Testis (tissue), 3 donors: ENCODE data around the gene SLC49A3. TPM values are rescaled to one million over a fixed set of nuclear protein-coding genes. Genes with fewer than 3 reads are reported as not detected.

Source experiments
- DNase-seq: peaks from one replicate; pipeline ENCODE4 v3.0.0-alpha.2; 2019
- H3K27ac ChIP-seq, 2 donors: fragments of 200-600 bp; sonication (generic); one replicate each; pipeline ENCODE4 v1.5.1; 2019
- H3K27me3 ChIP-seq: fragments of 200-600 bp; sonication (generic); one replicate; pipeline ENCODE4 v1.5.1; 2019
- H3K36me3 ChIP-seq: fragments of 200-600 bp; sonication (generic); one replicate; pipeline ENCODE4 v1.5.1; 2017; ENCODE audit warnings: low read depth; ENCODE audit errors: missing control alignments
- H3K4me1 ChIP-seq: fragments of 200-600 bp; sonication (generic); one replicate; pipeline ENCODE4 v1.5.1; 2019
- H3K4me3 ChIP-seq, 2 donors: fragments of 200-600 bp; sonication (generic); one replicate each; pipeline ENCODE4 v1.5.1; 2017 to 2019
- H3K9me3 ChIP-seq: fragments of 200-600 bp; sonication (generic); one replicate; pipeline ENCODE4 v1.5.1; 2017
- POLR2A ChIP-seq: fragments of 450-650 bp; IDR thresholded peaks from one replicate; pipeline ENCODE4 v1.6.1; 2017; ENCODE audit warnings: antibody characterized with exemption, mild to moderate bottlenecking, moderate library complexity
- WGBS, 2 donors: methylation state at CpG; one replicate each; pipeline ENCODE4 v1.1.5; 2018; 5-methylcytosine and 5-hydroxymethylcytosine counted together
- intact Hi-C: fragments of 100-400 bp; cut with DNase I; formaldehyde crosslinking; loops from one replicate; pipeline ENCODE4 v1.15.1; 2023; ENCODE audit warnings: low total_unique reads
- polyA plus RNA-seq: library from polyadenylated mRNA; stranded (reverse); fragments of 350-450 nt; fragmentation: Illumina TruSeq; extraction: RNeasy Lipid Tissue Mini Kit (QIAGEN cat#74804); gene quantifications from one replicate; pipeline ENCODE4 v1.2.3, GENCODE V29; 2014; ENCODE audit warnings: low read depth, low replicate concordance; ENCODE audit not compliant: insufficient read depth
- total RNA-seq, 2 donors: library from RNA; depleted of rRNA; stranded (reverse); fragments of >200 nt; gene quantifications; one replicate each; pipeline ENCODE4 v1.2.3, GENCODE V29; 2016
- TF ChIP-seq, protein P1 (sequence below), 3 experiments: fragments of 450-650 bp in 2 of 3; fragments of 200-600 bp in 1 of 3; sonication (generic) in 1 of 3; IDR thresholded peaks; one replicate each; pipeline ENCODE4 v1.5.1; 2016 to 2019; ENCODE audit warnings: antibody characterized with exemption in 3 of 3, mild to moderate bottlenecking in 2 of 3, moderate library complexity in 1 of 3

The SLC49A3 gene
- total and polyA plus RNA-seq, 3 donors from 2014 or later, result 7.3 to 23.5 (median 10.1) TPM

DNA sequence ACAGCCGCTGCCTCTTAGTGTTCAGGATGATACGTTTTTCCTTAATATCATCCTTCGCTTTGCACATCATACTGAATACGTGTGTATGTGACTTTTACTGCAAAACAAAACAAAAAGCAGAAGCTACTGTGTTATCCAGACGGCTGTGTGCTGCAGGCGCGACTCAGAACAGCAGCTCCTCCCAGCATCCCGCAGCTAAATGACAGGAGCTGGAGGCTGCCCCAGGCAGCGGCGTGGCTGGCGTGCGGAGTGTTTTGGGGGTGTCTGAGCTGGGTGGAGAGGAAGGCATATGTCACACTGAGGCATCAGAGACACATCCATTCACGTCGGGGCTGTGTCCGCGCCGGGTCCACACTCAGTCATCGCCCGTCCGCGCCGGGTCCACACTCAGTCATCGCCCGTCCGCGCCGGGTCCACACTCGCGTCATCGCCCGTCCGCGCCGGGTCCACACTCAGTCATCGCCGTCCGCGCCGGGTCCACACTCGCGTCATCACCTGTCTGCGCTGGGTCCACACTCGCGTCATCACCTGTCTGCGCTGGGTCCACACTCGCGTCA is 33.3 kb upstream of the SLC49A3 start:
- no peak overlapping the region for H3K27ac ChIP-seq
- intact Hi-C loops, result no loop called here

DNA sequence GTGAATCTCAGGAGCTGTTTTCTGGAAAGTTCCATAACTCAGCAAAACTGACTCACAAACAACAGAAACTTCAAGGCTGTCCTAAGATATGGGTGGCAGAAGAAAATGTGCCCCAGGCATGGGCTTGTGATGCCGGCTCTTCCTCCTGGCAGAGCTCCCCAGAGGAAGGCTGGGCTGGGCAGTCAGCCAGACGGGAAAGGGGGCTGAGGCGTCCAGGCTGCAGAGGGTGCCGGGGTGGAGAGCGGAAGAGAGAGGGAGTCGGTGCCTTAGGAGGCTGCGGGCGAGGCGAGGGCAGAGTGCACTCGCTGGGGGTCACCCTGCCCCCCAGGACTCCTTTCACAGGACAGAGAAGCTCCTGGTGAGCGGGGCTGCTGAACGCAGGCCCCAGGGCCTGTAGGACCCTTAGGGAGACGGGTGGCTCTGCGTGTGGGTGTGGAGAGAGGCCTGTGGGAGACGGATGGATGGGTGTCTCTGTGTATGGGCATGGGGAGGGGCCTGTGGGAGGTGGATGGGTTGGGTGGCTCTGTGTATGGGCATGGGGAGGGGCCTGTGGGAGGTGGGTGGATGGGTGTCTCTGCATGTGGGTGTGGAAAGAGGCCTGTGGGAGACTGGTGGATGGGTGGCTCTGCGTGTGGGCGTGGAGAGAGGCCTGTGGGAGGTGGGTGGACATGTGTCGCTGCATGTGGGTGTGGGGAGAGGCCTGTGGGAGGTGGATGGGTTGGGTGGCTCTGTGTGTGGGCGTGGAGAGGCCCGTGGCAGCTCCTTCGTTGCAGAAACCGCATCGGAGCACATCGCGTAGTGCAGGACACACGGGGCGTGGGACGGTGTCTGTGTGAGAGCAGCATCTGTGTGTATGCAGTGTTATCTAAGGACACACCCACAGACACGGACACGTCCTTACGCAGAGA is 32.6 kb upstream of the SLC49A3 start:
- Histone ChIP-seq H3K36me3 (no peaks in the 10 kb centered on the region), H3K4me3 (no peak overlapping the region), H3K27ac (peak overlapping the region; percentile 22 to 72), H3K9me3 (no peaks in the 10 kb centered on the region), H3K27me3 (no peaks in the 10 kb centered on the region), H3K4me1 (peaks cover 44% of the 10 kb centered on the region)
- DNase-seq, result peak; percentile 89
- intact Hi-C loops, result no loop called here
- 44 to 45% methylated on average over 29 to 31 of the region's 31 CpGs for WGBS, 2 donors
- TF ChIP-seq, protein P1, sequence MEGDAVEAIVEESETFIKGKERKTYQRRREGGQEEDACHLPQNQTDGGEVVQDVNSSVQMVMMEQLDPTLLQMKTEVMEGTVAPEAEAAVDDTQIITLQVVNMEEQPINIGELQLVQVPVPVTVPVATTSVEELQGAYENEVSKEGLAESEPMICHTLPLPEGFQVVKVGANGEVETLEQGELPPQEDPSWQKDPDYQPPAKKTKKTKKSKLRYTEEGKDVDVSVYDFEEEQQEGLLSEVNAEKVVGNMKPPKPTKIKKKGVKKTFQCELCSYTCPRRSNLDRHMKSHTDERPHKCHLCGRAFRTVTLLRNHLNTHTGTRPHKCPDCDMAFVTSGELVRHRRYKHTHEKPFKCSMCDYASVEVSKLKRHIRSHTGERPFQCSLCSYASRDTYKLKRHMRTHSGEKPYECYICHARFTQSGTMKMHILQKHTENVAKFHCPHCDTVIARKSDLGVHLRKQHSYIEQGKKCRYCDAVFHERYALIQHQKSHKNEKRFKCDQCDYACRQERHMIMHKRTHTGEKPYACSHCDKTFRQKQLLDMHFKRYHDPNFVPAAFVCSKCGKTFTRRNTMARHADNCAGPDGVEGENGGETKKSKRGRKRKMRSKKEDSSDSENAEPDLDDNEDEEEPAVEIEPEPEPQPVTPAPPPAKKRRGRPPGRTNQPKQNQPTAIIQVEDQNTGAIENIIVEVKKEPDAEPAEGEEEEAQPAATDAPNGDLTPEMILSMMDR (IDR thresholded peaks at IDR 0.05), result no peak
- TF ChIP-seq POLR2A, result no peak

More for the DNA sequence above, 33.3 kb upstream of the SLC49A3 start:
- no peaks in the 10 kb centered on the region for H3K27me3 ChIP-seq
- DNase-seq, result no peak
- no peaks in the 10 kb centered on the region for H3K36me3 ChIP-seq
- no peak overlapping the region for H3K4me3 ChIP-seq
- 83 to 84% methylated on average over 46 to 47 of the region's 47 CpGs for WGBS, 2 donors
- TF ChIP-seq POLR2A, result no peak
- TF ChIP-seq, protein P1 (IDR thresholded peaks at IDR 0.05), result no peak
- no peaks in the 10 kb centered on the region for H3K9me3 ChIP-seq
- H3K4me1 ChIP-seq, result peaks cover 52% of the 10 kb centered on the region

DNA sequence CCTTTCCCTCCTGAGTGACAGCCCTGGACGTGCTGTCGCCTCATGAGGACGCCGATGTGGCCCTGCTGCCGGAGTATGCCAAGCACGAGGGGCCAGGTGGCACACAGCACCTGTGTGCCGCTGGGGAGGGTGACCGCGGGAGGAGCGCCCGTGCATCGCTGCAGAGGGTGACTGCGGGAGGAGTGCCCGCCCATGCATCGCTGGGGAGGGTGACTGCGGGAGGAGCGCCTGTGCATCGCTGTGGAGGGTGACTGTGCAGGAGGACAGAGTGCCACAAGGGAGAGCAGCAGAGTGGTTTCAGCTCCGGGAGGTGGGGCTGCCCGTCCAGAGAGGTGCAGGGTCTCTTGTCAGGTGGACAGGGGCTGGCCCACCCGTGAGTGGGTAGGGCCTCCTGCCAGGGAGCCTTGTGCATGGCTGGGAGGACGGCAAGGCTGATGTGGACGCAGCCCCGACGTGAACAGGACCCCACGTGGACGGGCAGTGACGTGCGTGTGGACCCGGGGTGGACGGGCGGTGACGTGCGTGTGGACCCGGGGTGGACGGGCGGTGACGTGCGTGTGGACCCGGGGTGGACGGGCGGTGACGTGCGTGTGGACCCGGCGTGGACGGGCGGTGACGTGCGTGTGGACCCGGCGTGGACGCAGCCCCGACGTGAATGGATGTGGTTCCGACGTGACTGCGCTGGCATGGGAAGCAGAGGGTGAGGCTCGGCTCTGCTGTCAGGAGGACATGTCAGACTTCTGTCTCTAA is 31.3 kb upstream of the SLC49A3 start:
- H3K27ac ChIP-seq, result peak overlapping the region; percentile 22 to 72
- intact Hi-C loops, result no loop called here
- no peak for DNase-seq
- no peaks in the 10 kb centered on the region for H3K36me3 ChIP-seq
- no peaks in the 10 kb centered on the region for H3K9me3 ChIP-seq
- H3K4me1 ChIP-seq, result peaks cover 35% of the 10 kb centered on the region
- 94 to 95% methylated on average over 41 to 59 of the region's 59 CpGs for WGBS, 2 donors
- H3K4me3 ChIP-seq, result no peak overlapping the region
- no peaks in the 10 kb centered on the region for H3K27me3 ChIP-seq
- no peak for TF ChIP-seq POLR2A
- TF ChIP-seq, protein P1 (IDR thresholded peaks at IDR 0.05), result no peak

DNA sequence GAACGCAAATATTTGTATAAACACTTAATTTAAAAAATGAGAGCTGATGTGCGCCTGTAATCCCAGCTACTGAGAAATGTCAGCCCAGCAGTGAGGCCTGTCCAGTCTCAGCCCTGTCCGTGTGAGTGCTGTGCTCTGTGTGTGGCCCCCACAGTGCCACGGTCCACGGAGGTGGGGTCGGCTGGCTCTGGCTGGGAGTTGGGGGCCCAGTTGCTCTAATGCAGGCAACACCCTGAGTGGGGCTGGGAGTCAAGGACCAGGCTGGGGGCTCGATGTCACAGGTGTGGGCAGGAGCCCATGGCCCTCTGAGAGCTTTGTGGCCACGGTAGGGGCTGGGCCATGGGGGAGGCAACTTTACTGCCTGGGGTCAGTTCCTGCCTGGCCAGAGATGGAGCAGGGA is 29.5 kb upstream of the SLC49A3 start:
- WGBS, 2 donors, result 70 to 78% methylated on average over 8 of the region's 8 CpGs
- no peaks in the 10 kb centered on the region for H3K27me3 ChIP-seq
- no peak overlapping the region for H3K27ac ChIP-seq
- peaks cover 27% of the 10 kb centered on the region for H3K4me1 ChIP-seq
- no peak for TF ChIP-seq POLR2A
- TF ChIP-seq, protein P1 (IDR thresholded peaks at IDR 0.05), result no peak
- intact Hi-C loops, result no loop called here
- H3K4me3 ChIP-seq, result no peak overlapping the region
- no peak for DNase-seq
- no peaks in the 10 kb centered on the region for H3K36me3 ChIP-seq
- no peaks in the 10 kb centered on the region for H3K9me3 ChIP-seq
